GM18519 (cell line): Measurements from ENCODE around the gene PTPRF.
"Not testable (repeated sequence)": the region's sequence is repeated elsewhere in the genome, so short reads cannot be mapped to it uniquely, and the experiment has no call there.

ENCODE experiments used
- ATAC-seq: cut with Tn5 transposase; IDR thresholded peaks from one replicate; pipeline ENCODE4 v1.9.1; 2021; ENCODE audit warnings: mild to moderate bottlenecking, moderate library complexity; ENCODE audit not compliant: unreplicated experiment, low FRiP score

PTPRF gene

DNA sequence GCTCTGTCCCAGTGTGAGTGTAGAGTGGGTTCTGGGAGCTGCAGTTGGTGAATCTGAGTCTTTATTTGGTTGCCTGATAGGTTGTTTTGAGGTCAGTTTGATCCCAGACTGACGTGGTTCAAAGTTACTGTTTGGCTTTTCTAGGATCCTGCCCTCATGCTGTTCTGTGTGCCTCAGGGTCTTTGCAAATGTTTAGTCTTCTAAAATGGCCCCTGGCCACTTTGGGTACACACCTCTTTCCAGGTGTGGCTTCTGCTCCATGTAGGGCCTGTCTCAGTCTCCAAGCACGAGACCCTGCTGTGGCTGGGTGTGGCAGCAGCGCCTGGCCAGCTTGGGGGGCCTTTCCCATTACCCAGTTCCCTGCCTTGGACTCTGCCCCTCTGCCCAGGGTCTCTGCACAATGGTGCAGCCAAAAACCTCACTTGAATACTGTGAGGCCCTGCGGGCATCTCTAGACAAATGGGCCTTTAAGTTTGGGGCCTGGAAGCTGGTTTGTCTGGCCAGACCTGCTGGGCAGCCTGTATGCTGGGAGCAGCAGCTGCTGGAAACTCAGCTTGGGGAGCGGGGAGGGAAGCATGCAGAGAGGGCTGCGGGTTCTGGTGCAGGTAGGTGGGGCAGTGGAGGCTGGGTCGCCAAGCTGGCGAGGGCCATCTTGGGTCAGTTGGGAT is 5.6 kb downstream of the PTPRF start:
- ATAC-seq, result no peak

DNA sequence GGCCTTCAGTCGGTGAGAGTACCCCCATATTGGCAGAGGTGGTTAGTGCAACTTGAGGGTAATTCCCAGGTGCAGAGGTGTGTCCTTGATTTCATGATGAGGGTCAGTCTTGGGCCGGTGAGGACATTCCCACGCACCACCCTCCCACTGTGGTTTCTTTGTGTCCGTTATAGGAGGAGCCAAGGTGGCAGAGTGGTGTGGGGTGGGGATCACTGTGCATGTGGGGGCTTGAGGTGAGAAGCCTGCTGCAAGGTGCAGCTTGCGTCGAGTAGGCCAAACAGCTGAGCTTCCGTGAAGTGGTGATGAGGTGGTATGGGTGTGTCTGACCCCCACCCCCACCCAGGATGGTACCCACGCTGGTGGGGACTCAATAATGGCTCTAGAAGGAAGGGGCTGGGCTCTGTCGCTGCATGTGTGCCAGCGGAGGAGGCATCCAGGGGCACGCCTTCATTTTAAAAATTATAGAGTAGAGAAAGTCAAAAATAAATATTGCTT is 6.2 kb downstream of the PTPRF start:
- no peak for ATAC-seq

DNA sequence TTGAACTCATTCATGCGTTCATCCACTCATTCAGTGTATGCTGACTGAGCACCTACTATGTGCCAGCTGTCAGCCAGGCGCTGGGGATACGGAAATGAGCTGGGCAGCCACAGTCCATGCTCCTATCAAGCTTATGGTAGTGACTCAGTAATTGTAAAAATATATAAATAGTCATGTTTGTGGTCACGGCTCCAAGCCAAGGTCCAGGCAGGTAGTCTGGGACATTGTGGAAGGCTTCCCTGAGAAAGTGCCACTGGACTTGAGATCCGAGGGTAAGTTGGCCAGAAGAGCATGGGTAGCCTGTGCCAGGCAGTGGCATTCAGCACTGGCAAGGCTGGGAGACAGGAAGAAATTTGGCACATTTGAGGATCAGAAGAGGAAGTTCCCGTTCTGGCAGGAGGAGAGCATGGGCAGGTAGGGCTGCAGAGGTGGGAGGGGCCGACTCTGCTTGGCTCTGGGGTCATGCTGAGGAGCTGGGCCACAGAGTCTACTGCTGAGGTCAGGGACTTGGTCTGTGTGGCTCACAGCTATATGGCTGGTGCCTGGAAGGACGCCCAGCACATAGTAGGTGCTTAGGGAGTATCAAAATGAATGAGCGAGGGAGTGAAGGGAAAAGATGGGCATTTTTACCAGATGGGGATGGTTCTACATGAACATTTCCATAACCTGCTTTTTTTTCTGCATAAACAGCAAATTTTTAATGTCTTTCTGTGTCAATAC is 6.9 kb downstream of the PTPRF start:
- no peak for ATAC-seq

DNA sequence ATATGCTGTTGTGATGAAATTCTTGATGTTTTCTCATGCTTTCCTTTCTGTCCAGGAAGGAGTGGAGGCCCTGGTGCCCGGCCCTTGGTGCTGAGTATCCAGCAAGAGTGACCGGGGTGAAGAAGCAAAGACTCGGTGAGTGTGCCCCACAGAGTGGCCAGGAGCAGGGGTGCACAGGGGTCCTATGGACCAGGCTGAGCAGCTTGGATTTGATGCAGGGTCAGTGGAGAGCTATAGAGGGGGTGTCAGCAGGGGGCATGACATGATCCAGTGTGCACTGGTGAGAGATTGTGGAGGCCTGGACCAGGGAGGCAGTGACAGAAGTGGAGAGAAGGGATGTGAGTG is 7.4 kb downstream of the PTPRF start:
- ATAC-seq, result no peak

DNA sequence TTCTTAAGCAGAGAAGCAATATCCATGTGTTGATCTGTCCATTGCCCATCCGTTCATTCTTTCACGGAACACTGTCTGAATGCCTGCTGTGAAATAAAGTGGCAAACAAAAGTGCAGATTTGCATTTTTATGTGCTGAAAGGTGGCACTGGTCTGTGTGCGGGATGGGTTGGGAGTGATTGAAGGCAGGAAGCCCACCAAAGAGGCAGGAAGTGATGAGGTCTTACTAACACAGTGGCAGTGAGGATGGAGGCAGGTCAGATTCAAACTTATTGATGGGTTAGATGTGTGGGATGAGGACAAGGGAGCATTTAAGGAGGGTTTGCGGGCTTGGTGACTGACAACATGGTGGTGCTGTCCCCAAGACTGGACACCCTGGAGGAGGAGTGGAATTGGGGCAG is 8.3 kb downstream of the PTPRF start:
- ATAC-seq, result no peak

DNA sequence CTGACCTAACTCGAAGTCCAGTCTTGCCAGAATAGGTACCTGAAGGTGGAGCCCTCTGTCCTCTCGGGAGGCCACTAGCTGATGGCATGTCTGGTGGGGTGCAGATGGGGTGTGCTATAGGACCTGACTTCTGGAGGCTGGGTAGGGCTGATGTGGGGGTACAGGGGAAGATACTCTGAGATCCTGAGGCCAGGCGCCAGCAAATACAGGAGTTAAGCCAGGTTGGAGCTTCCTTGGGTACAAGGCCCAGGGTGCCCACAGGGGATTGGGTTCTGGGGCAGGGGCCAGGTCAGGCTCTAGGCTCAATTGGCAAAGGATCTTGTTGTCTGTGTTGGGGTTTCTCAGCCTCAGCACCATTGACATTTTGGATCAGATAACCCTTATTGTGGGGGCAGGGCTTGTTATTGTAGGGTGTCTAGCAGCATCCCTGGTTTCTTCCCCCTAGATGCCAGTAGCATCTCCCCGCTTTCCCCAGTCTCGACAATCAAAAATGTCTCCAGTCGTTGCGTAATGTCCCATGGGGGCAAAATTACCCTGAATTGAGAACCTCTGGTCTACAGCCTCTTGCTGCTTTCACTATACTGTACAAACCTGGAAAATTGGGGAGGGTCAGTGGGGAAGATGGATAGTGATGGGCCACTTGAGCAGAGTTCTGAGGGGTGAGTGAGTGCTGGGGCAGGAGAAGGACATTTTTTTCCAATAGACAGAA is 9.2 kb downstream of the PTPRF start:
- ATAC-seq, result no peak

DNA sequence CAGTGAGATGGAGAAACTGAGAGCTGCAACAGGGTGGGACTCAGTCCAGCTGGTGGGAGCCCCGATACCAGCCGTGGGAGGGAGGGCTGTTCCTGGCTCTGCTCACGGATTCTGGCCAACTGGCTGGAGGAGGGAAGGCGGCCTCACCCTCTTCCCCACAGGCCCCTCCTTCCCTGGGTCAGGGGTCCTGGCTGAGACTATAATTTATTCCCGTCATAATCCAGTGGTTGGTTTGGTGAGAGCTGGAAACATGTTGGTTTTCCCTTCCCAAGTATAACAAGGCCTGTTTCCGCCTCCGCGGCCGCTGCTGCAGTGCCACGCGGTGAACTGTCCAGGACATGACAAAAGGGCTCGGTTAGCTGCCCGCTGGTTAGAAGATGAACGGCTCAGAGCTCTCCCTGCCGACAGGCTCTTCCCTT is 10.0 kb downstream of the PTPRF start:
- no peak for ATAC-seq

DNA sequence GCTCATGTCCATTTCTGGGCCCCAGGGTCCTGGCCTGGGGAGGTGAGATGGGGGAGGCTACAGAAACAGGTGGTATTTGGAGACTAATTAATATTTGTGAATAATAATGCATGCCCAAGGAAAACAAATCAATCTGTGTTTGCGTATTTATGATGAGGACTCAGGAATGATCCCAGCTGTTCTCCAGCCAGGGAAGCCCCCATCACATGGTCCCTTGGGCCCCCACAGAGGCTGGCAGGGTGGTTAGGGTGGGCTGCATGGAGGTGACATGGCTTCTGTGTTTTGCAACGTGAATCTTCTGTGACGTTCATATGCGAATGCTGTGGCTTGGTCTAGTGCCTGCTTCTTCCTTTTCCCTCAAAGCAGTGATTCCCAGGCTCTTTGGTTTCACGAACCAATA is 10.5 kb downstream of the PTPRF start:
- no peak for ATAC-seq

DNA sequence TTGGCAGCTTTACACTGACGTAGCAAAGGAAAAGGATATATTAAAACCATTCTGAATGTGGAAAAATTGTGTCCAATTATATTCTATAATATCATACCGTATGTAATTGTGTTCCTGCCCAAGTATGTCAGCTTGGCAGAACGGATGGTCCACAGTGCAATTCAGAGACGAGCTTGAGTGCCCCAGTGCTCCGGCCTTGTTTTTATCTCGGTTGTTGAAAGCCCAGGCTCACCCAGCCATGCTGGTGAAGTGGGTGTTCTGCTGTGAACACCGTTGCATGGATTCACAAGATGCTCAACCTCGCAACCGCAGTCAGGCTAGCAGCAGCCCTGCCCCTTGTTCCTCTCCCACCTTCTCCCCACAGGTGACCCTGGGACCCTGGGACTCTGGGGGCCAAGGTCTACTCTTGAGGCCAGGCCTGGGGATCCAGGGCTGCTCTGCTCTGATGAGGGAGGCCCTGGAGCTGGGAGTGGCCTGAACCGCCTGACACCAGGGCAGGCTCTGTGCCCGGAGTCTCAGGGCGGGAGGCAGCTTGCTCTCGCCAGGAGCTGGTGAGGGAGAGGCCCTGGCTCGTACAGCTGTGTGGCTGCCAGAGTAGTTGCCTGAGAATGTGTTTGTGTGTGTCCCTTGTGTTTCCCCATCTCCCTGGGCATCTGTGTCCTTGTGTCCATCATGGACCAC is 11.2 kb downstream of the PTPRF start:
- no peak for ATAC-seq

DNA sequence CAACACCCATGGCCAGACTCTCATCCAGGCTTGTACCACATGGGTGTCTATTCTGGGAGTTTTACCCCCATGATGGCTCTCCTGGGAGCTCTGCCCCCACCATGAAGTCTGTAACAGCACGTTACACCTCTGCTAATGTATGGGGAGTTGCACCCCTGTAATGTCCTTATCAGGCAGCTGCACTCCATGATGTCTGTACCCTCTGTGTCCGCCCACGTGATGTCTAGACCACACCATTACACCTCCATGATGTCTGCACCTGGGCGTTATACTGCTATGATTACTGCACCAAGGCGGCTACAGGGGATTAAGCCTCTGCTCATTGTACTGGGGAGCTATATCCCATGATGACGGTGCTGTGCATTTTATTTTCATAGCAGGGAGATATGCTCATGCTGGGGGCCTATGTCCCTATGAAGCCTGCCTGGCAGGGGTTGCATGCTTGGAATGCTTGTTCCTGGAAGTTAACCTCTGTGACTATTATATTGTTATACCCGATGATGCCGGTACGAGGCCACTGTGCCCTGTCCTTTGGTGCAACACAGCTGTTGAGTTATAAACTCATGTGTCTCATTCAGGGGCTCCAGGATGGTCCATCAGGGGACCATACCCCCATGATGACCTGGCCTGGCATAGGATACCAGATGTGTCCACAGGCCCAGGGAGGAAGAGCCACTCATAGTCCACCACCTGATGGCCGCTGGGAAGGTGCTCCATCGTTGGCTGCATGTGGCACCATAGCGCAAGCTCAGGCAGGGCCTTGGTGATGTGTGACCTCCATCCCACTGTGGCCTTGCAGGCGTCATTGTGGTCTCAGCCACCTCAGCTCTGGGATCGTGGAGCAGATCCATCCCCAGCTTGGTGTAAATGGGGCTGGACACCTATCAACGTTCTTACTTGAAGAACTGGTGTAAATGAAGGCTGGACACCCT is 12.1 kb downstream of the PTPRF start:
- no peak for ATAC-seq

DNA sequence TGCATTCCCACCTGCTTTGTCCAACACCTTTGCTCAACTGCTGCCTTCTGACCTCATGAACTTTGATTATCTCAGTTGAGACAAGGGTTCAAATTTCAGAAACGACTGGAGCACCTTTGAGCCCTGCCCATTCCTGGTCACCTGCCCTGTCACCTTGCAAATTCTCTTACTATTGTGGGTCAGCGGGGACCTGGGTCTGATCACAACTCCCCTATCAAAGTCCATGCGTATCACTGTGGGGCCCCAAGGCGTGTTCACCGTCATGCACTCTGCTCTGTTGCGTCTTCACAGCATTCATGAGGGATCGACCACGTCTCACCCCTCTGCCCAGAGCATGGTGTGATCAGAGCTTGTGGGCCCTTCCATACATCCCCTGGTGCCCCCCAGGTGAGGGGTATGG is 12.9 kb downstream of the PTPRF start:
- ATAC-seq, result no peak

DNA sequence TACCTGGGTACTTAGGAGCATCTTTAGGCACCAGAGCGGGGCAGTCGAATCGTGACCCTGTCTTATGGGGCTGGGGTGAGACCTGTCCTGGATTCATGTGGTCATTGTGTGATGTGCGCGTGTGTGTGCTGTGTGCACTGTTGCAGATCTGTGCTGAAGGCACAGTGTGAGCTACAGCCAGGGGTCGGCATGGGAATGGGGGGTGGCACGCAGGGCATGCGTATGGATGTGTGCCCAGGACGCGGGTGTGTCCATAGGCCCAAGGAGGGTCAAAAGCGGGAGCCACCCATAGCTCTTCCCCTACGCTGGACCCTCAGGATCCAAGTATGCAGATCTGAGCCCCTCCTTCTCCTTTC is 14.6 kb downstream of the PTPRF start:
- ATAC-seq, result no peak

DNA sequence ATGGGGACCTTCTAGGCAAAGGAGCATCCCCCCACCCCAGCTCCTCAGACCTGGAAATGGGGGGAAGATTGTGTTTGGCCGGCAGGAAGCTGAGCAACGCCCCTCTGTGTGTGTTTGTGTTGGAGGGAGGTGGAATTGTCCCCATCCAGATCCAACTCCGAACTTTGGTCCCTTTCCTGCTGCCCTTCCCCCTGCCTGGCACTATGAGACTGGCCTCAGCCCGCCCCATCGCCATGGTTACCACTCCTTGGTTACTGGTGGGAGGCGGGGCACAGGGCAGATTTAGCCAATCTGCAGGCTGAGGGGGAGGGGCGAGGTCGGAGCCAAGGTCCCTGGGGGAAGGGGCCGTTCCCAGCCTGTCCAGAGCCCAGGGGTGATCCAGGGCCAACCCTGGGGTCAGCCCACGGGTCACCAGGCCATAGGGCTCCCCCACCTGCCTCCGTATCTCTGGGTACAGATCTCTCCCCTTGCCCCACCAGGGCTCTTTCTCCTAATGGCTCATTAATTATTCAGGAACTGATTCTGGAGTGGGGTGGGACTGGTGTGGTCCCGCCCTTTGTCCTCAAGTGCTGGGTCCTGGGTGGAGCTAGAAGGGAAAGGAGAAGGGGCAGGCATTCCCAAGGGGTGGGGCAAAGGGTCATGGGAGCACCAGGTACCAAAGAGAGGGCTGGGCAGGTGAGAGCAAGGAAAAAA is 15.2 kb downstream of the PTPRF start:
- ATAC-seq, result no peak

DNA sequence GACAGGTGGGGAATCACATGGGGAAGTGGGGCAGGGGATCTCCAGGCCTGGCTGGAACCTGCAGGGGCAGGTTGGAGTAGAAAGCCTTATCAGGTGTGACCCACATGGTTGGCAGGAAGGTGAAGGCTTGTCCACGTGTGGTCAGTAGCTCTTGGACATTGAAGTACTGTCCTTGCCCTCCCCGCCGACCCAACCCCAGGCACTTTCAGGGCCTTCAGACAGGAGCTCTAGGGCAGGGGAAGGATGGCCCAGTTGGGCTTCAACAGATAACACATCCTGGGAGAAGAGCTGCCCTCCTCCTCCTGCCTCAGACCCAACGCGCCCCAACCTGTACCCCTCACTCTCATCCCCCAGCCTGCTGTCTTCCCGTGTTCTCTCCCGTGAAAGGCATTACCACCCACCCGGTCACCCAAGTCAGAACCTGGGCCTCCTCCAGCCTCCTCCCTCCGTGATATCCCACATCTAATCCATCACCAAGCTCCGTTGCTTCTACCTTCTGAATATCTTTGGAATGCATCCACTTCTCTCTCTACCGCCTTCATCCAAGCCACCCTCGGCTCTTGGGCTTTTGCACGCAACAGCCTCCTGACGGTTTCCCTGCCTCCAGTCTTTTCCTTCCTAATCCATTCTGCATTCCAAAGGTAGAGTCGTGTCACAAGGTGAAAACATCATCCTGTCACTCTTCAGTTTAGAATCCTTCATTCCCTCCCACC is 15.9 kb downstream of the PTPRF start:
- no peak for ATAC-seq

DNA sequence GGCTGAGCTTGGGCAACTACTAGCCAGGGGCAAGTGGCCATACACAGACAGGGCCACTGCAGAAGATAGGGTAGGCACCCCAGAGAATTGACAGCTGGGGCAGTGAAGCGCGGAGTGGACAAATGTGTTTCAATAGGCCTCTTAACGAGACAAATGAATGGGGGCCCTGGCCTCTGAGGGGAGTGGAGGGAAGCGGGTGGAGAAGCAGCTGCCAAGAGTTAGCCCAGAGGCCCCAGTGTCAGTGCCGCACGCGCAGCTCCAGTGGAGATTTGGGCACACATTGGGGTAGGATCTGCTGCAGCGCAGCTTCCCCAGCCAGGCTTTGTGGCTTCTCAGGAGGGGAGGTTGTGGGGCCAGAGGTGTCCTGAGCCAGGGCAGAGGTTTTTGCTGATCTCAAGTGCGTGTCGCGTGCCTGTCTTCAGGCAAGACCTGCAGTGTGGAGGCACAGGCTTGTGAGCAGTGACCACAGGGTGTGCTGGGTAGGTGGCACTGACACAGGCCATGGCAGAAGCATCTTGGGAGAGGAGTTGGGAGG is 16.9 kb downstream of the PTPRF start:
- no peak for ATAC-seq

DNA sequence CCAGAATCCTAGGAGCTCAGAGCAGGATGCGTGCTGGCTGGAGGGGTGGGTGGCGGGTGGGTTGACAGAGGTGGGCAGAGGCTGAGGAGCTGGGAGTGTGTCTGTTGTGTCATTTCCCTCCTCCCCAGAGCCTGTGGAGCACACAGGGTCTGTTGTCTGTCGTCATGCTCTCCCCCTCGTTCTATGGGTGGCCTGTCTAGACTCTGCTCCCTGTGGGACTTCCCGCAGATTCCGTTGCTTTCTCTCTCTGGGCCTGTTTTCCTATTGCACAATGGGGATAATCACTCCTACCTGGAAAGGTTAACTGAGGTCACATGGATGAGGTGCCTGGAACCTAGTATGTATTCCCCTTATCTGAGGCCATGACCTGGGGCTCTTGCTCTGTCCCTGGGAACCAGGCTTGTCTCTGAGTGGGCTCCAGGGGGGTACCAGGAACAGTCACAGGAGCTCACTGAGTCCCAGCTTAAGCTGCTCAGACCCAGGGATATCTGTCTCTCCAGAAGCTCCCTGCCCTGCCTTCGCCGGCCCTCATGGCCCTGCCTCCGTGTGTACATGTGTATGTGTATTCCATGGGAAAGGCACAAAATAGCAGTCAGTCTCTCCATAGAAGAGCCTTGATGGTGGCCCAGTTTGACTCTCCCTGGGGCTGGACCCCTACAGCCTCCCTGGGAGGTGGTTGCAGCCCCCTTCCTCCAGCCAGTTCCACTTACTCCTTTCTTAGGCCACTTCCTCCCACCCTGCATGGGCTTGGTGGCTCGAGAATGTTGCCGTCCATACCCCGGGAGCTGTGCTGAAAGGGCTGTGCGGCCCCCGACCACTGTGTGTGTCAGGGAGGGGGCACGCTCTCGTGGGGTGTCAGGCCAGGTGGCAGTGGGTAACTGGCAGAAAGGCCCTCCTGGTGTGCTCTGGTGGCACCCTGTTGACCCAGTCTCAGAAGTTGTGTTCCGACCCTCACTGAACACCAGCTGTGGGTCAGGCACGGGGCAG is 17.9 kb downstream of the PTPRF start:
- no peak for ATAC-seq

DNA sequence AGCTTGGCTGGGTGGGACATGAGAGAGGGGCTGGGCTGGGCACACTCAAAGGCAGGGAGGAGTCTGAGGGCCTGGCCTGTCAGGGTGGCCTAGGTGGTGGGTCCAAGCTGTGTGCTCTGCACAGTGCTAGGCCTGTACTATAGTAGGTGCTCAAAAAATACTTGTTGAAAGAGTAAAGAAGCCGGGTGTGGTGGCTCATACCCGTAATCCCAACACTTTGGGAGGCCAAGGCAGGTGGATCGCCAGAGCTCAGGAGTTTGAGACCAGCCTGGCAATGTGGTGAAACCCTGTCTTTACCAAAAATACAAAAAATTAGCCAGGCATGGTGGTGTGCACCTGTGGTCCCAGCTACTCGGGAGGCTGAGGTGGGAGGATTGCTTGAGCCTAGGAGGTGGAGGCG is 18.7 kb downstream of the PTPRF start:
- ATAC-seq, result not testable (repeated sequence)
